H1 (cell line): ENCODE data around the gene SERPINB2. TPM values are rescaled to one million over a fixed set of nuclear protein-coding genes. Genes with fewer than 3 reads are reported as not detected.

Experiments used
- CBX8 ChIP-seq: fragments of 300-800, 300-1000 bp; sonication (generic); IDR thresholded peaks from 2 replicates; pipeline ENCODE4 v1.7.1; 2016; ENCODE audit warnings: low read depth, low read length, borderline replicate concordance
- CTBP2 ChIP-seq: IDR thresholded peaks from 2 replicates; pipeline ENCODE4 v1.7.0; 2011; ENCODE audit warnings: borderline replicate concordance, mild to moderate bottlenecking, moderate library complexity, mixed read lengths, low read length; ENCODE audit not compliant: insufficient read depth, insufficient read length
- HDAC2 ChIP-seq, 2 experiments: fragments of 300-600 bp in 1 of 2; sonication (generic) in 1 of 2; IDR thresholded peaks; 2 replicates each; pipeline ENCODE4 v1.6.1; 2011 to 2012; ENCODE audit warnings: low read depth in 2 of 2, low read length in 2 of 2, mild to moderate bottlenecking in 2 of 2, moderate library complexity in 2 of 2, borderline replicate concordance in 1 of 2, inconsistent platforms in 1 of 2
- NANOG ChIP-seq: IDR thresholded peaks from 2 replicates; pipeline ENCODE4 v1.6.1; 2011; ENCODE audit warnings: low read length, low read depth, mild to moderate bottlenecking, inconsistent platforms; ENCODE audit not compliant: insufficient read depth, poor library complexity, severe bottlenecking
- SIN3A ChIP-seq, 2 experiments: IDR thresholded peaks in 1 of 2; conservative IDR thresholded peaks in 1 of 2; 2 replicates each; pipeline ENCODE4 v1.6.1; 2011 to 2012; ENCODE audit warnings: low read length in 2 of 2, improper control_type of control experiment in 1 of 2, low read depth in 1 of 2, mild to moderate bottlenecking in 1 of 2
- polyA plus RNA-seq, 7 experiments: library from polyadenylated mRNA; depleted of rRNA in 3 of 7; stranded (reverse) in 5 of 7; unstranded in 2 of 7; fragments of >200 nt in 5 of 7; fragments of 200-250 nt in 2 of 7; gene quantifications; 1 replicate in 5 of 7; 2 replicates in 1 of 7; 4 replicates in 1 of 7; pipeline versions ENCODE4 v1.2.1 to v1.2.3, GENCODE V29; 2011 to 2013; ENCODE audit warnings: missing spikeins in 2 of 7, mixed read lengths in 2 of 7
- total RNA-seq: library from RNA; stranded (reverse); fragmentation: NEBNext Ultra II Directional; extraction: Animal tissue kit (Norgen Biotek cat#: 25700); gene quantifications from 2 replicates; pipeline ENCODE4 v1.2.1, GENCODE V29; 2021

SERPINB2 gene
- total and polyA plus RNA-seq, 2 of the 8 experiments (the other 6 are each of a cell fraction or from before 2014, with no cell fraction given): not detected

DNA sequence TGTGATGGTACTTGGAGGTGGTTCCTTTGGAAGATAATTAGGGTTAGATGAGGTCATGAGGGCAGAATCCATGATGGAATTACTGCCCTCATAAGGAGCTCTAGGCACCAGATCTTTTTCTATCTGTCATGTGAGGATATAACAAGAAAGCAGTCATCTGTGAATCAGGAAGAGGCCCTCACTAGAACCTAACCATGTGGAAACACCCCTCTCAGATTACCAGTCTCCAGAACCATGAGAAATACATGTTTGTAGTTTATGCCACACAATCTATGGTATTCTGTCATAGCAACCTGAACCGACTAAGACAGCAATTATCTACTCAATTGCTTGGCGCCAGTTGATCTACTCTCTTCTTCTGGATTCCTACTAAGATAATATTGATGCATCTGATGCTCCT lies 17.9 kb downstream of the SERPINB2 start (continued):
- TF ChIP-seq CBX8 (no peak), NANOG (no peak), HDAC2 (IDR thresholded peaks at IDR 0.05; ENCODE audit: borderline replicate concordance in 1 of 2, low read depth in 2 of 2, low read length in 2 of 2) (no peak), CTBP2 (no peak), SIN3A (conservative IDR thresholded peaks at IDR 0.05 in 1 of 2, IDR thresholded peaks at IDR 0.05 in 1 of 2; ENCODE audit: low read depth in 1 of 2, low read length in 2 of 2) (no peak)
